ENCODE results near the gene STXBP3.

The STXBP3 gene

DNA sequence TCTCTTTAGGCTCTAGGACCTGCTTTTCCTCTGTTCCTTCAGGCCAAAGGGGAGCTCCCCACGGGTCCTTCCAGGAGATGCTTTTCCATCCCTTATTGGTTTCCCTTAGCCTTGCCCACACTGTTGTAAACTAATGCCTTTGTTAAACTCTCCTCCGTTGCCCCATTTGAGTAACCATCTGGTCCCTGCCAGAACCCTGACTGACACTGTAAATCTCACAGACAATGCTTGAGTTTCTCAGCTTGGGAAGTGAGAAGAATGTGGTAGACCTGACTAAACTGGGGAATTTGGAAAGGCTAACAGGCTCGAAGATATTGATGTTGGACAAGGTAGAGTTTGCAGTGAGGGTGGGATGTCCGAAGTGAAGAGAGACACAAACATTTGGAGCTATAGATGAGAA, 99.0 kb downstream of the STXBP3 start:
- no peak for DNase-seq

DNA sequence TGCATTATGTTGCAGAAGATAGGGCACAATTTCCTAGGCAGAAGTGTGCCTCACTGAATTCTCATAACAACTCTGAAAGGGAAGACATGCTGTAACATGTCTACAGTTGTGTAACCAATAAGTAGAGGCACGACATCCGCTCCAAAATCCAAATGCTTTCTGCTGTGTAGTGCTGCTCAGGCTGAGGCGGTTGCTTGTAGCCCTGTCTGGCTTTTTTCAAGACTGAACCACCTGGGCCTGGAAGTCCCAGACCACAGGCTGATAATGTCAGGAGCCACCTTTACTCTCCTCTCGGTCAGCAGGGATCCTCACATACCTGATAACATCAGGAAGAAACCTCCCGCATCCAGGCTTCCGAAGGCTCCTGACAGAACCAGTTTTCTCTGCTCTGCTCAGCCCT, 99.5 kb downstream of the STXBP3 start:
- no peak for DNase-seq

DNA sequence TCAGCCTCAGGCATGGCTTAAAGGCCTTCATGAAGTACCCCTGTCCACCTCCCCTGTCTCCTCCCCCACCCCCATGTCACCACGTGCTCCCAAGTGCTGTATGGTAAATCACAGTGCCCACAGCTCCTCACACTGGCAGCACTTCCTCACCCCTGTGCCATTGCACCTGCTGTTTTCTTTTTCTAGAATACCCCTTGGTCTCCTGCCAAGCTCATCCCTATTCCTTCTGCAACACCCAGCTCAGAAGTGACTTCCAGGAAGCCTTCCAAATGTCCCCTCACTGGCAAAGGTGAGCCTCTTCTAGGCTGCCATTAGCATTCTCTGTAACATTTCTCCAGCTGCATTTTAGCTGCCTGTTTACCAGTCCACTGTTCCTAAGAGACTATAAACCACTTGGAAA, 101.0 kb downstream of the STXBP3 start:
- peak in 1 of 3 experiments; percentile 9 for DNase-seq

DNA sequence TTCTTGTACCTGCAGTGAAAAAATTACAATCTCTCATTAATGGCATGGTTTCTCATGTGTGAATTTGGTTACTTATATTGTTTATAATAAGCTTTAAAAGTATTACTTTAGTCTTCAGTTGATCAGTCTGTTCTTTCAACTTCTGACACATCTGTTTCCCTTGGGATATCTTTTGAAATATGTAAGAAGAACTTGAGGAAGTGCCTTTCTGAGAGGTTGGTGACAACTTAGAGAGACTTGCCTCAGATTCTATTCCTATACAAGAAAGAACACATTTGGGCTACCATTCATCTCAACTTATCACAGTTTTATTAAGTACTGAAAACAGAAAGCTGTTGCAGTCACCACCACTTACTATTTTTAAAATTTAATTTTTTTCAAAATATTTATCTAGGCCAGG, 102.3 kb downstream of the STXBP3 start:
- no peak for DNase-seq

DNA sequence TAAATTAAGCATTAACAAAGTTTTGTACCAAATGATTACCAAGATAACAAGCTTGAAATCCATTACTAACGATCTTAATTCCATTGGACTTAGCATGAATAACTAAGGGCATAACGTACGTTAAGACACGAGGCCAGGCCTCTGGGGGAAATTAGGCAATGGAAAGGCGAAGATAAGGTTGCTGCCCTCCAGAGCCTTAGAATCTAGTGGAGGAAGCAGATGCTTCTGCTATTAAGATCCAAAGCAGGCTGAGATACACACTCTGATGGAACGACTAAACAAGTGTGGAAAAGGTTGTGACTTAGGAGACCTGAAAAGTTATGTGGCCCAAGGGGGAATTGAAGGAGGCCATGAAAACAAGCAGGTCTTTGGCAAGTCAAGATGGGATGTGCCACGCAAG, 104.5 kb downstream of the STXBP3 start:
- no peak for DNase-seq

DNA sequence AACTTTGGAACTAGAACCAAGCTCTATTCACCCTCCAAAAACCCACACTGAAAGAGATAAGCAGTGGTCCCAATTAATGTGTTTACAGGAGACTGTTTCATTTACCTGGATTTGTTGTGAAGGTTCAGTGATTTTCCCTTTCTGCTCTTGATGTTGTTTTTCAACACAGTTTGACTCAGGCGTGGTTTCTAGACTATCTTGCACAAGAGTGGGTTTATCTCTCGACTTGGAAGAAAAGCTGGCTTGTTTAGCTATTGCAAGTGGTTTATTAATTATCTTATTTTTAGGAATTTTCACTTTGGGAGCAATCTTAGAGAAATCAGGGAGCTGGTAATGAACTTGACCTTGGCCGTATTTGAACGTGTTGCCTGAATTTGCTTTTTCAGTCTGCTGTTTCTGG, 105.1 kb downstream of the STXBP3 start:
- no peak for DNase-seq

DNA sequence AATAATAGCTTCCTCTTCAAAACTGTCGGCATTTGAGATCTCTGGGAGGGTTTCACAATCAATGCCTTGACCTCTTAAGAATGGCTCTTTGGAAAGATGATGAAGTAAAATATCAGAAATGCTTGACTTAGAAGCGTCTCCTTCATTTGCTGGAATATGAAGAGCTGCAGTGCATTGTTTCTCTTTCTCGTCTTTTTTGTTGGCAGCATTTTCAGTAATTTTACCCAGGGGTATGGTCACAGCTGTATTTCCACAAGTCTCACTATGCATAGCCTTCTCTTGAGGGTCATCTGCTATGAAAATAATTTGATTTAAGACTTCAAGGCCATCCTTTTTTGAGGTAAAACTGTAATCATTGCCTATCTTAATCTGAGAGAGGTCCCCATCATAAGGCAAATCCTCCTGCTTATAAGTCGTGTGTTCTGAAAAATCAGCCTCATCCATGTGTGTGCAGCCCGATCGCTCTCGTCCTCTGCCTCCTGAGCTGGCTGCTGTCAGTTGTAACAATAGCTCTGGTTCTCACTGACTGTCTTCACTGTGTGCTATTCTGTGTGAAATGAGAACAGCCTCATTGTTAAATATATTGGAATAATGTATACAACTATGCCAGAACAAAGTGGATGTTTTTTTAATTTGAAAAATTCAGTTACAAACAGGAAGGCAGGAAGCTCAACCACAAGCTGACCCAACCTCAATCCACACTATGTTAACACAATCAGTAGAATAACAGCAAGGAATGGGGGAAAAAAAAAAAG, 105.9 kb downstream of the STXBP3 start:
- DNase-seq, result no peak

DNA sequence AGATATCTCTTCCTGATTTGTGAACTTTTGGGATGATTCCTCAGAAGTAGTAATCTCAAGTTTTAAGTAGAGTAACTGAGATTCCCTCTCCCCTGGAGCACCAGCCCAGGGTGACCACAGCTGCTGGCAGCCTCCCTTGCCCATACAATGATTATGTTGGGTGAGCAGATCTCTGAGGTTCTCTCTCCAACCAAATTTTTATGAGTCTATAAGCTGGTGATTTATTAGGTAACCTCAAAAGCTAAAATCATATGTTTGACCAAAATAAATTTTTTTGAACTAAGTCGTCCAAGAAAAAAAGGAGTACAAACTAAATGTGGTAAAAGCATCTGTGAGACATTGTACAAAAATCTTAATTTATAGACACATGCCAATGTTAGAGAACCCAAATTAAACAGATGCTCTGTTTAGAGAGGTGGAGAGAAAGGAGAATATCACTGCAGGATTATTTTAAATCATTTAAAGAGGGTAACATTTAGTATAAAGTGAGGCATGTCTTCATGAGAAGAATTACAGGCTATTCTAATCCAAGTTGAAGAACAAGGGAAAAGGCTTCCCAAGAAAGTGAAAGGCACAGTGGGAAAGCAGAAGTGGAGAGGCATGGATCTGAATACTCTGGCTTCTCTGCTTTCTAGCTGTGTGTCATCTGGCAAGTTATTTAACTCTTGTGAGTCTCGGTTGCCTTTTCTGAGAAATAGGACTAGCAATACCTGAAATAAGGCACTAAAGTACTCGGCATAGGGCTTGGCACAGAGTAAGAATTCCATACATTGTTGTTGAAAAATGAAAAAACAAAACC, 107.9 kb downstream of the STXBP3 start:
- DNase-seq, result no peak

DNA sequence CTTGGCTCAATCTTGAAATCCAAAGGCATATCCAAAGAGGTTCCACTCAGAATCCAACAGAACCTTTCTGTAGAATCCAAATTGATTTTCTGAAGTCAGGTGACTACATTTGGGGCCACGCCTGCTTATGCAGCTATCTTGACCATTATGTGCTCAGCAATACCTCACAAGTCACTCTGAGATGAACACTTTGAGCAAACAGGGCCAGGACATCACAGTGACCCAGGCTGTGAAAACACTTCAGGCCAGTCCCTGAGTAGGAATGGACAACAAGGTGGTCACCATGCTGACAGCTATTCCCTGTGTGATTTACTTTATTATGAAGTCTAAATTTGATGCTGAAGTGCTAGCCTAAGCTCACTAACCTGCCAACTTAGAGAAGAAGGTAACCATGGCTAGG, 110.5 kb downstream of the STXBP3 start, which contains the start of gene AKNAD1:
TSS of gene AKNAD1 (minus strand) at position 101 of the 400 bp plus-strand sequence. CDS start 4,430 bp downstream, outside the sequence.
- no peak for DNase-seq

DNA sequence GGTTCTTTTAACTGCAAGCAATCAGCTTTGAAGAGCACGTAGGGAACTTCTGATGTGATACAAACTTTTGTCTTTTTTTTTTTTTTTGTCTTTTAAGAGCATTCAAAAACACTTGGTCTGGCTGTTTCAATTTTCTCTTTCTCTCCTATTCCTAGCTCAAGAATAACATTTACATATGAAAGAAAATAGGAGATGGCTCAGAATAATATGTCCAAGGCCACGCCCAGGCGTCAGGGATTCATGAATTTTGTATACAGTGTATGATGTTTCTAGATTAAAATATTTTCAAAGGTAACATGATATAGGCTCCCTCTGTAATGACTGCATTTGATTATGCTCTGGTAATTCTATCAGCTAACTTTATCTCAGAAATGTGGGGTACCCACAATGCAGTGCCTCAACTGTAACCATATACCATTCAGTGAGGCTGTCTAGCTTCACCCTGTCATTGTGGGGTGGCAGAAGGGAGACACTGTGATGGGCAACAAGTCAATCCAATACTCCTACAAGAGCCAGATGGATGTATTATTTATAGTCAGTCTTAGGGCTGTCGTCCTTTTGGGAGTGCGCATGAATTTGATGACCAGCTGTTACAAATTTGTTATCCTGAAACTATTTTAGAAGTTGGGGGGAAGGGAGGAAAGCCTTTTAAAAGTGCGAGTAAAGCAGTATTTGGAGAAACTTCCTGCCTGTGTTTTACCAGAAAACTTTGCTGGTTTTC, 111.9 kb downstream of the STXBP3 start:
- no peak for DNase-seq

Measured in NCI-H1417 (cell line).